ENCODE measurements around the gene ATE1. TPM values are rescaled to one million over a fixed set of nuclear protein-coding genes. Genes with fewer than 3 reads are reported as not detected.

The ATE1 gene
- total RNA-seq, result 35.5 and 42.4 TPM in 2 replicates

GRCh38 chr10:121927841-121928527, at the start of gene ATE1:
Gene ATE1 (minus strand): TSS chr10:121928031. CDS start chr10:121927949, 82 bp downstream.

GRCh38 chr10:121974535-121975294, 46.9 kb upstream of the ATE1 start, which contains the start of gene NSMCE4A:
Gene NSMCE4A (minus strand): TSS chr10:121975217. CDS start chr10:121975165, 52 bp downstream.

Other genes with a start within 250 kb of the ATE1 start
- 34.8 and 43.1 TPM in 2 replicates for gene NSMCE4A, start 47.2 kb upstream of the ATE1 start, total RNA-seq
- 0.98 and 2.8 TPM in 2 replicates for gene TACC2, start 61.1 kb upstream of the ATE1 start, total RNA-seq

Measured in dermis lymphatic vessel endothelial cell (primary cell).